ENCODE measurements around the gene GOLGA8R.
"Not testable (repeated sequence)": the region's sequence is repeated elsewhere in the genome, so short reads cannot be mapped to it uniquely, and the experiment has no call there.

GOLGA8R gene, protein sequence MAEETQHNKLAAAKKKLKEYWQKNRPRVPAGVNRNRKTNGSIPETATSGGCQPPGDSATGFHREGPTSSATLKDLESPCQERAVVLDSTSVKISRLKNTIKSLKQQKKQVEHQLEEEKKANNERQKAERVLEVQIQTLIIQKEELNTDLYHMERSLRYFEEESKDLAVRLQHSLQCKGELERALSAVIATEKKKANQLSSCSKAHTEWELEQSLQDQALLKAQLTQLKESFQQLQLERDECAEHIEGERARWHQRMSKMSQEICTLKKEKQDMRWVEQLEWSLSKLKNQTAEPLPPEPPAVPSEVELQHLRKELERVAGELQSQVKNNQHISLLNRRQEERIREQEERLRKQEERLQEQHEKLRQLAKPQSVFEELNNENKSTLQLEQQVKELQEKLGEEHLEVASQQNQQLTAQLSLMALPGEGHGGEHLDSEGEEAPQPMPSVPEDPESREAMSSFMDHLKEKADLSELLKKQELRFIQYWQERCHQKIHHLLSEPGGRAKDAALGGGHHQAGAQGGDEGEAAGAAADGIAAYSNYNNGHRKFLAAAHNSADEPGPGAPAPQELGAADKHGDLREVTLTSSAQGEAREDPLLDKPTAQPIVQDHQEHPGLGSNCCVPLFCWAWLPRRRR

DNA sequence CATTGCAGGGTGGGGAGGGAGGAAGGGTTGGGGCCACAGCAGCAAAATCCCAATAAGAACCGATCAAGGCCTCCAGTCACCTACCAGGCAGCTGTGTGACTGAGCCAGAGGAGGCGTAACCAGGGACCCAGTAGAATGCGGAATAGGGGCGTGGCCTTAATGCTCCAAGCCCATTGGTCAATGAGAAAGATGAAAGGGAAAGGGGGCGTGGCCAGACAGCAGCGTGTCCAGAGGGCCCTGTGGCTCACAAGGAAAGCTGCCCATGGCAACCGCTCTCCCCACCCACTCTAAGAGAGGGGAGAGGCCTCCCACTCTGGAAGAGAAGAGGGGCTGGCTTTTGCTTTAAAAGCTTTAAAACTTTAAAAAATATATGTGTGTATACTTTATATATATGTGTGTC, at the start of gene GOLGA8R:
TSS of gene GOLGA8R (minus strand) at position 101 of the 400 bp plus-strand sequence. CDS start at position 3, 98 bp downstream.
- DNase-seq (ENCODE audit: low read depth, low spot score); H3K4me3 ChIP-seq (ENCODE audit: low read length); H3K4me1 ChIP-seq (ENCODE audit: control insufficient read depth, insufficient read depth, low read length); H3K36me3 ChIP-seq (ENCODE audit: control insufficient read depth, insufficient read depth, low read length); H3K27ac ChIP-seq (ENCODE audit: low read length); H3K27me3 ChIP-seq (ENCODE audit: control insufficient read depth, insufficient read depth, low read length); H3K9me3 ChIP-seq (ENCODE audit: control insufficient read depth, insufficient read depth, low read length): not testable (repeated sequence)
- WGBS (ENCODE audit: insufficient coverage, insufficient read length), result no CpG with 5 or more reads among the region's 7 CpGs

DNA sequence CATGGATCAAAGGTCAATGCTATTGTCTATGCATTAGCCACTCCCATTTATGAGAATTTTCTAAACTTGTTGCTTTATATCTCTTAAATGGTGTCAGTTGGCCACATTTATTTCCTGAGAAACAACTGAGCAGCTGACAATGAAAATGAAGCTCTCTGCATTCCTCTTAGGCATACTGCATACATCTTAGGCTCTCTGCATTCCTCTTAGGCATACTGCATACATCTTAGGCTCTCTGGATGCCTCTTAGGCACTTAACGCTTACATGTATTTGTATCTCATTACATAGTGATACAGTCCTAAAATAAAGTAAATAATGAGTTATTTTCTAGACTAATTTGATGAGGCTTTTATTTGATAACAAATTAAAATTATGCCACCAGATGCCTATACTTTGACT, 49.8 kb upstream of the GOLGA8R start:
- not testable (repeated sequence) for H3K4me1 ChIP-seq (ENCODE audit: control insufficient read depth, insufficient read depth, low read length); H3K27ac ChIP-seq (ENCODE audit: low read length); H3K27me3 ChIP-seq (ENCODE audit: control insufficient read depth, insufficient read depth, low read length); DNase-seq (ENCODE audit: low read depth, low spot score); H3K36me3 ChIP-seq (ENCODE audit: control insufficient read depth, insufficient read depth, low read length); H3K4me3 ChIP-seq (ENCODE audit: low read length); H3K9me3 ChIP-seq (ENCODE audit: control insufficient read depth, insufficient read depth, low read length)
- WGBS (ENCODE audit: insufficient coverage, insufficient read length), result no CpG with 5 or more reads among the region's 1 CpG

DNA sequence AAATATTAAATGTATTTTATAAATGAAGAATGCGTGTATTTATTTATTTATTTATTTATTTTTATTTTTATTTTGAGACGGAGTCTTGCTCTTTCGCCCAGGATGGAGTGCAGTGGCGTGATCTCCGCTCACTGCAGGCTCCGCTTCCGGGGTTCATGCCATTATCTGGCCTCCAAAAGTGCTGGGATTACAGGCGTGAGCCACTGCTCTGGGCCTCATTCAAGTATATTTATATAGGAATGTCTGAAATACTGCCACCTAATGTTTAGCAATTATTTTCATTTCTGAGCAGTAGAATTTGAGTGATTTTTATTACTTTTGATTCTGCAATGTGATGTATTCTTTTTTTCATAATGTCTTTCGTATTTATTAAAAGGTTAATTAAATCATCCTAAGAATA, 48.1 kb upstream of the GOLGA8R start:
- WGBS (ENCODE audit: insufficient coverage, insufficient read length), result no CpG with 5 or more reads among the region's 9 CpGs
- DNase-seq (ENCODE audit: low read depth, low spot score); H3K27me3 ChIP-seq (ENCODE audit: control insufficient read depth, insufficient read depth, low read length): not testable (repeated sequence)

DNA sequence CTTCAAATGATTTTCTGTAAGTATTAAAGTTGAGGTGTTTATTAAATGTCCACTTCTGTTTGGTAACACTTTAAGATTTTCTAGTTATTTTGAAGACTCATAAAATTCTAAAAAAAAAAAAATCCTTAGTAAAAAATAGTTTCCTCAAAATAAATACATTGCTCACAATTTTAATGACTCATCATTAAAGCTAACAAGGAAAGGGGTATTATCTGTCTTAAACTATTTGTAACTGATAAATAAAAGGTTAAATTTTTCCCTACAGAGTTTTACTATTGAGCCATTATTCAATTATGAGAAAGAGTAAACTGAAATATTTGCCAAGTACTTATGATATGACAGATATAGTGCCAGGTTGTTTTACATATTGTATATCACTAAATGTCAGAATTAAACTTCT, 38.6 kb upstream of the GOLGA8R start:
- DNase-seq (ENCODE audit: low read depth, low spot score); H3K27me3 ChIP-seq (ENCODE audit: control insufficient read depth, insufficient read depth, low read length); H3K27ac ChIP-seq (ENCODE audit: low read length); H3K9me3 ChIP-seq (ENCODE audit: control insufficient read depth, insufficient read depth, low read length); H3K36me3 ChIP-seq (ENCODE audit: control insufficient read depth, insufficient read depth, low read length); H3K4me1 ChIP-seq (ENCODE audit: control insufficient read depth, insufficient read depth, low read length); H3K4me3 ChIP-seq (ENCODE audit: low read length): not testable (repeated sequence)

More for the DNA sequence above, 48.1 kb upstream of the GOLGA8R start:
- not testable (repeated sequence) for H3K9me3 ChIP-seq (ENCODE audit: control insufficient read depth, insufficient read depth, low read length); H3K36me3 ChIP-seq (ENCODE audit: control insufficient read depth, insufficient read depth, low read length); H3K4me3 ChIP-seq (ENCODE audit: low read length); H3K27ac ChIP-seq (ENCODE audit: low read length); H3K4me1 ChIP-seq (ENCODE audit: control insufficient read depth, insufficient read depth, low read length)

DNA sequence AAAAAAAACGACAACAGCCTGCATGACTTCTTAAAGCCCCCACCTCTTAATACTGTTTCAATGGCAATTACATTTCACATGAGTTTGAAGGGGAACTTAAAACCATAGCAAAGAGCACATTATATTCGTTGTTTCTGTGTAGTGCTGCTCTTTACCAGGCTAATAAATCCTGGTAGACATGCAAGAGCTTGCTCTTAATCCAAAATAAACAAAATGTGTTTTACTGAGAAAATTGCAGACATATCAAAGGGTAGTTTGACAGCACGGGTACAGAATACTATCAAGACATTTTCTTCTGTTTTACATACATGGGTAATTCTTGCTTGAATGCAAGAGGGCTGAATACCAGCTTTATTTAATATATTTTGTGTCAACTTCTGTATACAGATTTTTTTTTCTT, 24.3 kb upstream of the GOLGA8R start:
- DNase-seq (ENCODE audit: low read depth, low spot score); H3K9me3 ChIP-seq (ENCODE audit: control insufficient read depth, insufficient read depth, low read length); H3K4me1 ChIP-seq (ENCODE audit: control insufficient read depth, insufficient read depth, low read length); H3K27me3 ChIP-seq (ENCODE audit: control insufficient read depth, insufficient read depth, low read length); H3K27ac ChIP-seq (ENCODE audit: low read length); H3K36me3 ChIP-seq (ENCODE audit: control insufficient read depth, insufficient read depth, low read length); H3K4me3 ChIP-seq (ENCODE audit: low read length): not testable (repeated sequence)
- no CpG with 5 or more reads among the region's 3 CpGs for WGBS (ENCODE audit: insufficient coverage, insufficient read length)

DNA sequence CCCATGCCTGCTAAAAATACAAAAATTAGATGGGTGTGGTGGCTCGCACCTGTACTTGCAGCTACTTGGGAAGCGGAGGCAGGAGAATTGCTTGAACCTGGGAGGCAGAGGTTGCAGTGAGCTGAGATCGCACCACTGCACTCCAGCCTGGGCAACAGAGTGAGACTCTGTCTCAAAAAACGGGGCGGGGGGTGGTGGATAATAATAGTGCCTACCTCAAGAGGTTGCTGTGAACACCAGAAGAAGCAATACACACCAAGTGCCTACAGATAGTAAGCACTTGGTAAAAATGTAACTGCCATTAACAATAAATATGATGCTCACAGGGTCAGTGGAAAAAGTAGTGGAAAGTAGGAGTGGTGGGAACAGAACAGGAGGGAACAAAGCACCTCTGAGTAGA, 21.8 kb upstream of the GOLGA8R start:
- H3K4me3 ChIP-seq (ENCODE audit: low read length); DNase-seq (ENCODE audit: low read depth, low spot score); H3K36me3 ChIP-seq (ENCODE audit: control insufficient read depth, insufficient read depth, low read length); H3K27me3 ChIP-seq (ENCODE audit: control insufficient read depth, insufficient read depth, low read length); H3K4me1 ChIP-seq (ENCODE audit: control insufficient read depth, insufficient read depth, low read length); H3K27ac ChIP-seq (ENCODE audit: low read length); H3K9me3 ChIP-seq (ENCODE audit: control insufficient read depth, insufficient read depth, low read length): not testable (repeated sequence)
- no CpG with 5 or more reads among the region's 5 CpGs for WGBS (ENCODE audit: insufficient coverage, insufficient read length)

DNA sequence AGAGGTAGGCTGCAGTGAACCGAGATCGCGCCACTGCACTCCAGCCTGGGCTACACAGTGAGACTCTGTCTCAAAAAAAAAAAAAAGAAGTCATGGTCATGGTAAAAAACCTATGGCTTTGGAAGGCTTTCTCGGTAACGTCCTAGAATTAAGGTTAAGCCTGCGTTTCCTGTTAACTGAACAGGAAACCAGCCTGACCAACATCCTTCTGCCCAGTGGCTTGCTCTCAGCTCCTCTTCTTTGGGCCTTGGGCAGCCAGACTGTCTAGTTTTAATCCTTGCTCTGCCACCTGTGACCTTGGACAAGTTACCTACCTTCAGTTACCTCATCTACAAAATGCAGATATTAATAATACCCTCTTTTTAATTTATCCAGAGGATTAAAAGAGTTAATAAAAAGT, 6.7 kb upstream of the GOLGA8R start:
- not testable (repeated sequence) for H3K27ac ChIP-seq (ENCODE audit: low read length); H3K9me3 ChIP-seq (ENCODE audit: control insufficient read depth, insufficient read depth, low read length); DNase-seq (ENCODE audit: low read depth, low spot score); H3K4me3 ChIP-seq (ENCODE audit: low read length); H3K36me3 ChIP-seq (ENCODE audit: control insufficient read depth, insufficient read depth, low read length); H3K4me1 ChIP-seq (ENCODE audit: control insufficient read depth, insufficient read depth, low read length); H3K27me3 ChIP-seq (ENCODE audit: control insufficient read depth, insufficient read depth, low read length)
- no CpG with 5 or more reads among the region's 6 CpGs for WGBS (ENCODE audit: insufficient coverage, insufficient read length)

DNA sequence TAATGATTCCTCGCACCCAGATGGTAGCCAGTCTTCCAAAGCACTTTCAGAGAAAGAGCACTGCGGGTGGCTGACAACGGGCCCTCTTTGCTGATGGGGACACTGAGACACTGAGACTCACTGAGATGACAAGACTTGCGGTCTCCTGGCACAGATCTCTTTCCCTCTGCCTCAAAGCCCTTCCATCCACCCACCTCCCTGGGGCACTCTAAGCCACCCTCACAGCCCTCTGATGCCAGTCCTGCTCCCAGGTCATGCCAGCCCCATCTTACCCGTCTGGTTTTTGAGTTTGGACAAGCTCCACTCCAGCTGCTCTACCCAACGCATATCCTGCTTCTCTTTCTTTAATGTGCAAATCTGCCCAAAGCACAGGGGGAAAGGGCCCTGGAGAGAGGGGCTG, 6.4 kb downstream of the GOLGA8R start:
- DNase-seq (ENCODE audit: low read depth, low spot score), result not testable (repeated sequence)

DNA sequence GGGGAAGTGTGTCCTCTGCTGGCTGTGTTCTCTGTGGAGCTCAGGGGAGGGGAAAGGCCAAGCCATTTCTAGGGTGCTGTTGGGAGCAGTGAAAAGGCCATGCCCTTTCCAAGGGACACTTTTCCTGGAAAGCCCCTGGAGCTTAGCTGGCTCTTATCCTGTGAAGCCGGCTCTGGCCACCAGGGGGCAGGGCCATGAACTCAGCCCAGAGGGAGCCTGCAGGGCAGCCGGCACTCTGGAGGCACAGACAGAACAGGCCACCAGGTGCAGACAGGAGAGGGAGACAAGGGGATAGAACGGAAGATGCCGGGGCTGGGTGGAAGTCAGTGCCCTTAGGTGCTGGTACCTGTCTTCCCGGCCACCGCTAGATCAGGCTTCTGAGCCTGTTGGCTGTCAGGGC, 15.1 kb downstream of the GOLGA8R start:
- H3K9me3 ChIP-seq (ENCODE audit: control insufficient read depth, insufficient read depth, low read length); H3K27me3 ChIP-seq (ENCODE audit: control insufficient read depth, insufficient read depth, low read length); H3K27ac ChIP-seq (ENCODE audit: low read length); H3K4me1 ChIP-seq (ENCODE audit: control insufficient read depth, insufficient read depth, low read length); H3K4me3 ChIP-seq (ENCODE audit: low read length); H3K36me3 ChIP-seq (ENCODE audit: control insufficient read depth, insufficient read depth, low read length); DNase-seq (ENCODE audit: low read depth, low spot score): not testable (repeated sequence)
- no CpG with 5 or more reads among the region's 6 CpGs for WGBS (ENCODE audit: insufficient coverage, insufficient read length)

More for the DNA sequence above, 6.4 kb downstream of the GOLGA8R start:
- H3K27me3 ChIP-seq (ENCODE audit: control insufficient read depth, insufficient read depth, low read length); H3K9me3 ChIP-seq (ENCODE audit: control insufficient read depth, insufficient read depth, low read length); H3K4me1 ChIP-seq (ENCODE audit: control insufficient read depth, insufficient read depth, low read length); H3K36me3 ChIP-seq (ENCODE audit: control insufficient read depth, insufficient read depth, low read length); H3K4me3 ChIP-seq (ENCODE audit: low read length); H3K27ac ChIP-seq (ENCODE audit: low read length): not testable (repeated sequence)
- no CpG with 5 or more reads among the region's 6 CpGs for WGBS (ENCODE audit: insufficient coverage, insufficient read length)

DNA sequence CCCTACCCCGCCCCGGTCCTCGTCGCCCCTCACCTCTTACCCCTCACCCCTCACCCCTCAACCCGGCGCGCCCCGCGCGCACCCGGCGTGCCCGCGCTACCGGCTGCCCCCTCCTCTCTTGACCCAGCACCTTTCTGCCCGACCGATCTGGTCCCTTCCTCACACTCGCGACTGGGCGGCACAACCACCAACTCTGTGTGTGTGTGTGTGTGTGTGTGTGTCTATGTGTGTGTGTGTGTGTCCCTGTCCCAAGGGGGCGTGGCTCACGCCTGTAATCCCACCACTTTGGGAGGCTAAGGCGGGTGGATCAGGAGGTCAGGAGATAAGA, 20.4 kb downstream of the GOLGA8R start:
- not testable (repeated sequence) for H3K36me3 ChIP-seq (ENCODE audit: control insufficient read depth, insufficient read depth, low read length); H3K27ac ChIP-seq (ENCODE audit: low read length); DNase-seq (ENCODE audit: low read depth, low spot score); H3K9me3 ChIP-seq (ENCODE audit: control insufficient read depth, insufficient read depth, low read length); H3K27me3 ChIP-seq (ENCODE audit: control insufficient read depth, insufficient read depth, low read length); H3K4me1 ChIP-seq (ENCODE audit: control insufficient read depth, insufficient read depth, low read length); H3K4me3 ChIP-seq (ENCODE audit: low read length)
- no CpG with 5 or more reads among the region's 23 CpGs for WGBS (ENCODE audit: insufficient coverage, insufficient read length)
